Thyroid gland (tissue), 4 donors: Measurements from ENCODE around the gene SMIM7.

Experiments
- POLR2A ChIP-seq, 2 donors: fragments of 450-650 bp; IDR thresholded peaks; one replicate each; pipeline ENCODE4 v1.6.1; 2017; ENCODE audit warnings: antibody characterized with exemption in 2 of 2, mild to moderate bottlenecking in 2 of 2, moderate library complexity in 1 of 2
- TF ChIP-seq, protein P1 (sequence below), 6 experiments: fragments of 200-600 bp in 3 of 6; fragments of 450-650 bp in 3 of 6; sonication (generic) in 3 of 6; IDR thresholded peaks; one replicate each; pipeline ENCODE4 v1.5.1; 2016 to 2019; ENCODE audit warnings: antibody characterized with exemption in 6 of 6, mild to moderate bottlenecking in 2 of 6, inconsistent platforms in 1 of 6, moderate library complexity in 1 of 6

DNA sequence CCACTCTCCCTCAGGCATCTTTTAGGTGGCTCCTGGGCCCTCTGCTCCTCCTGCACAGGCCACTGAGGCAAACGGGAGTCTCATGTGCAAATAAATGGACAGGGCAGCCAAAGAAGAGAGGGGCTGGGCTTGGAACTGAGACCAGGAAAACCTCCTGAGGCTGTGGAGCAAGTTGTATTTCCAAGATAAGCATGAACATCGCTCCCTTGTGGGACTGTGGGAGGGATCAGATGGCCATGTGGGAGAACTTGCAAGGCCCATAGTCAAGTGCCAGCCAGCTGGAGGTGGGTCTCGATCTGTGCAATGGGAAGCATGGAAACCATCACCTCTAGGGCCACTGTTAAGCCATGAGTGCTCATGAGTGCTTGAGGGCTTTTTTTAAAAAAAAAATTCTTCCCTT lies 56.9 kb downstream of the SMIM7 start:
- TF ChIP-seq, protein P1, sequence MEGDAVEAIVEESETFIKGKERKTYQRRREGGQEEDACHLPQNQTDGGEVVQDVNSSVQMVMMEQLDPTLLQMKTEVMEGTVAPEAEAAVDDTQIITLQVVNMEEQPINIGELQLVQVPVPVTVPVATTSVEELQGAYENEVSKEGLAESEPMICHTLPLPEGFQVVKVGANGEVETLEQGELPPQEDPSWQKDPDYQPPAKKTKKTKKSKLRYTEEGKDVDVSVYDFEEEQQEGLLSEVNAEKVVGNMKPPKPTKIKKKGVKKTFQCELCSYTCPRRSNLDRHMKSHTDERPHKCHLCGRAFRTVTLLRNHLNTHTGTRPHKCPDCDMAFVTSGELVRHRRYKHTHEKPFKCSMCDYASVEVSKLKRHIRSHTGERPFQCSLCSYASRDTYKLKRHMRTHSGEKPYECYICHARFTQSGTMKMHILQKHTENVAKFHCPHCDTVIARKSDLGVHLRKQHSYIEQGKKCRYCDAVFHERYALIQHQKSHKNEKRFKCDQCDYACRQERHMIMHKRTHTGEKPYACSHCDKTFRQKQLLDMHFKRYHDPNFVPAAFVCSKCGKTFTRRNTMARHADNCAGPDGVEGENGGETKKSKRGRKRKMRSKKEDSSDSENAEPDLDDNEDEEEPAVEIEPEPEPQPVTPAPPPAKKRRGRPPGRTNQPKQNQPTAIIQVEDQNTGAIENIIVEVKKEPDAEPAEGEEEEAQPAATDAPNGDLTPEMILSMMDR (IDR thresholded peaks at IDR 0.05) = no peak
- TF ChIP-seq POLR2A (IDR thresholded peaks at IDR 0.05) = no peak
